Measurements from ENCODE around the gene STXBP1. TPM values are rescaled to one million over a fixed set of nuclear protein-coding genes. Genes with fewer than 3 reads are reported as not detected.

STXBP1 gene
- total RNA-seq, 4 donors from 2014 or later, result 3.4 to 36.8 (median 9.2) TPM

DNA sequence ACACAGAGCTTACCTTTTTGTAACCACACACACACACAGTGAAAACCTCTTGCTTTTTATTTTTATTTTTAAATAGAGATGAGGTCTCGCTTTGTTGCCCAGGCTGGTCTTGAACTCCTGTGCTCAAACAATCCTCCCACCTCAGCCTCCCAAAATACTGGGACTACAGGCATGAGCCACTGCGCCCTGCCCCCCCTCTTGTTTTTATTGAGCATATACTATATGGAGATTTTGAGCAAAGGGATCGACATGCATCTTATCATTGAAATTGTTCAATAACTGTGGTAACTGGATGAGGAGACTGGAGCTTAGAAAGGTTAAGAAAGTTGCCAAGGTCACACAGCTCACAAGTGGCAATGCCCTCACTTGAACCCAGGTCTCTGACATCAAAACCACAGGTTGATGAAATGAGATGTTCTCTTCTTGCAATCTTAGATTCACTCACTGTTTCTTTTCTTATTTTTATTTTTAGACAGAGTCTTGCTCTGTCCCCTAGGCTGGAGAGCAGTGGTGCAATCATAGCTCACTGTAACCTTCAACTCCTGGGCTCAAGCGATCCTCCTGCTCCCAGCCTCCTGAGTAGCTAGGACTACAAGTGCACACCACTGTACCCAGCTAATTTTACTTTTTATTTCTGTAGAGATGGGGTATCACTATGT is 26.8 kb upstream of the STXBP1 start:
- intact Hi-C loops (cut with DNase I; ENCODE audit: low total_unique reads), result loop anchor here (5.0 kb wide), 1 partner anchor 292 kb away; the partner anchor contains the start of gene AK1
- no peak for ATAC-seq
- Histone ChIP-seq H3K4me3 (no peak overlapping the region), H3K4me1 (no peaks in the 10 kb centered on the region), H3K27ac (no peak overlapping the region), H3K36me3 (no peaks in the 10 kb centered on the region), H3K27me3 (no peaks in the 10 kb centered on the region), H3K9me3 (no peaks in the 10 kb centered on the region)
- no peak for DNase-seq
- TF ChIP-seq POLR2A (IDR thresholded peaks at IDR 0.05), result no peak
- TF ChIP-seq CTCF (IDR thresholded peaks at IDR 0.05 in 4 of 5, conservative IDR thresholded peaks at IDR 0.05 in 1 of 5), result no peak
- in situ Hi-C loops (cut with MboI; ENCODE audit: low sequenced_read_pairs in 4 of 4), result loop anchor here (5.0 kb wide), 3 partner anchors 73 to 147 kb away; no protein-coding TSS in a partner anchor

GRCh38 chr9:127586096-127586495 is 26.0 kb upstream of the STXBP1 start:
- intact Hi-C loops (cut with DNase I; ENCODE audit: low total_unique reads), result loop anchor here (1.0 to 5.0 kb wide), 2 partner anchors 82 to 291 kb away; partner anchors contain the start of gene AK1
- Histone ChIP-seq H3K36me3 (no peaks in the 10 kb centered on the region), H3K4me1 (no peaks in the 10 kb centered on the region), H3K27ac (no peak overlapping the region), H3K27me3 (no peaks in the 10 kb centered on the region), H3K9me3 (no peaks in the 10 kb centered on the region), H3K4me3 (no peak overlapping the region)
- in situ Hi-C loops (cut with MboI; ENCODE audit: low sequenced_read_pairs in 4 of 4), result loop anchor here (5.0 kb wide), 3 partner anchors 74 to 146 kb away; no protein-coding TSS in a partner anchor
- ATAC-seq (peak in 1 of 2 donors; percentile 4), DNase-seq (no peak)
- TF ChIP-seq CTCF (IDR thresholded peaks at IDR 0.05 in 4 of 5, conservative IDR thresholded peaks at IDR 0.05 in 1 of 5), result no peak
- TF ChIP-seq POLR2A (IDR thresholded peaks at IDR 0.05), result no peak

DNA sequence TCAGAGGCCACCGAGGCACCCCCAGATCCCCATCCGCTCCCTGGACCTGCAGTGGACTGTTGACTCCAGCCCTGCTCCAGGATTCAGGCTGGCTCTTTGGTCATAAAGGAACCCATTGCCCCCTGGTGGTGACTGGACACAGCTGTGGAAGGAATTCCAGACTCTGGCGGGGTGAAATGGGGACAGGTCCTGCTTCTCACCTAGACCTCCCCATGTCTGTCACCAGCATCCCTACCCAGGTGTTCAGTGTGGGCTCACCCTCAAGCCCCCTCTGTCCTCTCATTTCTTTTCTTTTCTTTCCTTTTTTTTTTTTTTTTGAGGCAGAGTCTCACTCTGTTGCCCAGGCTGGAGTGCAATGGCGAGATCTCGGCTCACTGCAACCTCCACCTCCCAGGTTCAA is 25.5 kb upstream of the STXBP1 start:
- Histone ChIP-seq H3K9me3 (no peaks in the 10 kb centered on the region), H3K36me3 (no peaks in the 10 kb centered on the region), H3K27me3 (no peaks in the 10 kb centered on the region), H3K4me3 (no peak overlapping the region), H3K4me1 (no peaks in the 10 kb centered on the region), H3K27ac (no peak overlapping the region)
- peak; percentile 82 to 90 for ATAC-seq
- in situ Hi-C loops (cut with MboI; ENCODE audit: low sequenced_read_pairs in 4 of 4) (loop anchor here (5.0 kb wide), 3 partner anchors 74 to 146 kb away; no protein-coding TSS in a partner anchor), intact Hi-C loops (cut with DNase I; ENCODE audit: low total_unique reads) (loop anchor here (1.0 to 5.0 kb wide), 2 partner anchors 82 to 291 kb away; partner anchors contain the start of gene AK1)
- DNase-seq, result peak; percentile 68 to 69
- no peak for TF ChIP-seq POLR2A (IDR thresholded peaks at IDR 0.05)
- peak; percentile 77 to 86 (median 84) for TF ChIP-seq CTCF (IDR thresholded peaks at IDR 0.05 in 4 of 5, conservative IDR thresholded peaks at IDR 0.05 in 1 of 5)

DNA sequence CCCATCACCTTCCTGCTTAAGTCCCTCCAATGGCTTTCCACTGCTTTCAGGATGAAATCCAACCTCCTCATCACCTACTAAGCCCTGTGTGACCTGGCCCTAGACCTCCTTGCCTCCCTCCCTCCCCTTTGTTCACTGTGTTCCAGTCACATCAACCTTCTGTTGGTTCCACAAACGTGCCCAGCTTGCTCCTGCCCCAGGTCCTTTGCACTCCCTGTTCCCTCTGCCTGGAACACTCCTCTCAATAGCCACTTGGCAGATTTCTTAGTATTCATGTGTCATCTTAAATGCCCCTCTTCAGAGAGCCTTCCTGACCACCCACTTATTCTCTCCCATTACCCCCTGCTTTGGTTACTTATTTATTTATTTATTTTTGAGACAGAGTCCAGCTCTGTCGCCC is 24.1 kb upstream of the STXBP1 start:
- TF ChIP-seq POLR2A (IDR thresholded peaks at IDR 0.05) (no peak), CTCF (IDR thresholded peaks at IDR 0.05 in 4 of 5, conservative IDR thresholded peaks at IDR 0.05 in 1 of 5) (no peak)

More for the DNA sequence above, 24.1 kb upstream of the STXBP1 start:
- no peak overlapping the region for H3K4me3 ChIP-seq
- in situ Hi-C loops (cut with MboI; ENCODE audit: low sequenced_read_pairs in 4 of 4), result loop anchor here (5.0 kb wide), 3 partner anchors 76 to 144 kb away; no protein-coding TSS in a partner anchor
- H3K36me3 ChIP-seq, result no peaks in the 10 kb centered on the region
- DNase-seq, result no peak
- no peak for ATAC-seq
- no peak overlapping the region for H3K27ac ChIP-seq
- intact Hi-C loops (cut with DNase I; ENCODE audit: low total_unique reads), result loop anchor here (5.0 kb wide), 1 partner anchor 289 kb away; the partner anchor contains the start of gene AK1
- H3K9me3 ChIP-seq, result no peaks in the 10 kb centered on the region
- no peaks in the 10 kb centered on the region for H3K27me3 ChIP-seq
- no peaks in the 10 kb centered on the region for H3K4me1 ChIP-seq

Measured in gastrocnemius medialis (tissue), 4 donors.